ENCODE measurements around the gene SGO2. TPM values are rescaled to one million over a fixed set of nuclear protein-coding genes. Genes with fewer than 3 reads are reported as not detected.

The SGO2 gene
- total RNA-seq, 4 donors from 2014 or later, result 1.8 to 12.5 (median 2.3) TPM

DNA sequence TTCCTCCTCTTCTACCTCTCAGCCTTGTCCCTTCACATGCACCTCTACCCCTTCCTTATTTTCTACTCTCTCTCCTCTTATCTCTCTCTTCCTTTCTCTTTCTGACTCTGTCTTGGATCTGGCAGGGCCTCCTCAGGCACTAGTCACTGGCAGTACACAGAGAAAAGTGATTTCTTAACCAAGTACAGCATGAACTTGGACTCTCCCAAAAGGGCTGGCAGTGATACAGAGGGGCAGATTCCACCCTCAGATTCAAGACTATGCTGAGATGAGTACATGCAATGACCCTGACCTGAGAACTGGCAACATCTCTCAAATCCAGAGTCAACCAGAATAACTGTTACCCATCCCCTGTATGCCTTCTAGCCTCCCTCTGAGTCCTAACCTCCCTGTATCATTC, 64.1 kb downstream of the SGO2 start:
- Histone ChIP-seq H3K4me3 (no peak overlapping the region), H3K27me3 (no peaks in the 10 kb centered on the region), H3K4me1 (peaks cover 0 to 4% of the 10 kb centered on the region in 2 donors), H3K36me3 (no peaks in the 10 kb centered on the region), H3K9me3 (no peaks in the 10 kb centered on the region), H3K27ac (no peak overlapping the region)
- intact Hi-C loops (cut with DNase I; ENCODE audit: low total_unique reads), result no loop called here
- DNase-seq, result peak; percentile 43 to 51
- TF ChIP-seq POLR2A (IDR thresholded peaks at IDR 0.05), result no peak
- TF ChIP-seq, protein P1, sequence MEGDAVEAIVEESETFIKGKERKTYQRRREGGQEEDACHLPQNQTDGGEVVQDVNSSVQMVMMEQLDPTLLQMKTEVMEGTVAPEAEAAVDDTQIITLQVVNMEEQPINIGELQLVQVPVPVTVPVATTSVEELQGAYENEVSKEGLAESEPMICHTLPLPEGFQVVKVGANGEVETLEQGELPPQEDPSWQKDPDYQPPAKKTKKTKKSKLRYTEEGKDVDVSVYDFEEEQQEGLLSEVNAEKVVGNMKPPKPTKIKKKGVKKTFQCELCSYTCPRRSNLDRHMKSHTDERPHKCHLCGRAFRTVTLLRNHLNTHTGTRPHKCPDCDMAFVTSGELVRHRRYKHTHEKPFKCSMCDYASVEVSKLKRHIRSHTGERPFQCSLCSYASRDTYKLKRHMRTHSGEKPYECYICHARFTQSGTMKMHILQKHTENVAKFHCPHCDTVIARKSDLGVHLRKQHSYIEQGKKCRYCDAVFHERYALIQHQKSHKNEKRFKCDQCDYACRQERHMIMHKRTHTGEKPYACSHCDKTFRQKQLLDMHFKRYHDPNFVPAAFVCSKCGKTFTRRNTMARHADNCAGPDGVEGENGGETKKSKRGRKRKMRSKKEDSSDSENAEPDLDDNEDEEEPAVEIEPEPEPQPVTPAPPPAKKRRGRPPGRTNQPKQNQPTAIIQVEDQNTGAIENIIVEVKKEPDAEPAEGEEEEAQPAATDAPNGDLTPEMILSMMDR (IDR thresholded peaks at IDR 0.05), result no peak

DNA sequence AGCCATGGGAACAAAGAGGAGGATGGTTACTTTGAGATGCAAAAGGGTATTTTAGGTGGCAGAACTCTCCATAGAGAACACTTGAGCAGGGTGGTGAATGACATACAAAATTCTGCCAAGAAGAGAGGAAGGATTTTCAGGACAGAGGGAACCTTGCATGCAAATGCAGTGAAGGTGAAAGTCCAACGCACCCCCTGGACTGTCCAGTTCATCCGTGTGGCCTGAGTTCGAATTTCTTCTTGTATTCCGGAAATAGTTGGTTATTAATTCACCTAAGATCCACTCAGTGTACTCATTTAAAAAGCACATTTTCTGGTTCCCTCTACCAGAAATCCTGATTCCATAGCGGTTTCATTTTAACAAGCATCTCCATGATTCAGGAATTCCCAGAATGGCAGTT, 65.3 kb downstream of the SGO2 start:
- intact Hi-C loops (cut with DNase I; ENCODE audit: low total_unique reads), result no loop called here
- Histone ChIP-seq H3K4me1 (no peaks in the 10 kb centered on the region), H3K4me3 (no peak overlapping the region), H3K27me3 (no peaks in the 10 kb centered on the region), H3K9me3 (no peaks in the 10 kb centered on the region), H3K27ac (no peak overlapping the region), H3K36me3 (no peaks in the 10 kb centered on the region)
- TF ChIP-seq, protein P1 (IDR thresholded peaks at IDR 0.05), result no peak
- TF ChIP-seq POLR2A (IDR thresholded peaks at IDR 0.05), result no peak
- DNase-seq, result no peak

DNA sequence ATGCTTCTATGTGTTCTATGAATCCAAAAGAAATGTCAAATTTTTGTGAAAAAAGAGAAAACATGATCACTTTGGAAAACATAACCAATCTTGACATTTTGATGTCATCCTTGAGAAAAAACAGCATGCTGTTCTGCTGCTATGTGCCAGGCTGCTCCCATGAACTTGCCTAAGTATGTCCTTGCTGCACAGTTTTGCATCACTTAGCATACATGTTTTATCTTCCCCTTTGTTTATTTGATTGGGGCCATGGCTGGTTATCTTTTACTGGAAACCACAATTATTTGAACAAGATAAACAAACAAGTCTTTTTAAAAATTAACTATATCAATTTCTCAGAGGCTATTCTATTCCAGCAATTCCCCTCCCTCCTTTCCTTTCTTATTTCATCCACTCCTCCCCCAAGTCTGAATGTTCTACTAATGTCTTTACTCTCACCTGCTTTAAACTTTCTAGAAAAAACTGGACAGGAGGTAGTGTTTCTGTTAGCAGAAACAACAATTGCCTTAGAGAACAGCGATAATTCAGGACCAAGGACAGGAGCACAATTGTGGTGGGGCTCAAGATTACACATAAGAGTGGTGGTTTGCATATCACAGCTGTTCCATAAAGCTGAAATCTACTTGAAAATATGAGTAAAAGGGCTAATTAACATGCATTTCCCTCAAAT, 66.5 kb downstream of the SGO2 start:
- intact Hi-C loops (cut with DNase I; ENCODE audit: low total_unique reads), result no loop called here
- Histone ChIP-seq H3K27ac (no peak overlapping the region), H3K27me3 (no peaks in the 10 kb centered on the region), H3K9me3 (no peaks in the 10 kb centered on the region), H3K4me3 (no peak overlapping the region), H3K36me3 (no peaks in the 10 kb centered on the region), H3K4me1 (no peaks in the 10 kb centered on the region)
- DNase-seq, result no peak
- TF ChIP-seq, protein P1 (IDR thresholded peaks at IDR 0.05), result no peak
- TF ChIP-seq POLR2A (IDR thresholded peaks at IDR 0.05), result no peak

DNA sequence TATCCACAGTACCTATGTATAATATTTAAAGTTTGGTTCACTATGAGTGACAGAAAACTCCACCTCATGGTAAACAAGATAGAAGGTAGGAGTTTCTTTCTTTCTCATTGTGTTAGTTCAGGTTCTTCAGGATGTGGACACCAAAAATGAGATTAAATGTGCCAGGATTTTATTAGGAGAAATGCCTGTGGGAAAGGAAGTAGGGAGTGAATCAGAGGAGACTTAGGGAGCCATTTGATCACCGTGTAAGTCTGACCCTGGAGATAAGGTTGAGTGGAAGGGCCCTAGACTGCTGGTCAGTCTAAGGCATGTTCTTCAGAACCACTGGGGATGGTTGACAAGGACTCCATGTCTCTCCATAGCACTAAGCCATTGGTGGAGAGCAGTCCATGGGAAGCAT, 67.9 kb downstream of the SGO2 start:
- intact Hi-C loops (cut with DNase I; ENCODE audit: low total_unique reads), result no loop called here
- H3K4me1 ChIP-seq, result no peaks in the 10 kb centered on the region
- no peaks in the 10 kb centered on the region for H3K36me3 ChIP-seq
- H3K27ac ChIP-seq, result no peak overlapping the region
- no peak overlapping the region for H3K4me3 ChIP-seq
- no peak for DNase-seq
- TF ChIP-seq POLR2A (IDR thresholded peaks at IDR 0.05), result no peak
- TF ChIP-seq, protein P1 (IDR thresholded peaks at IDR 0.05), result no peak
- H3K9me3 ChIP-seq, result no peaks in the 10 kb centered on the region
- H3K27me3 ChIP-seq, result no peaks in the 10 kb centered on the region

DNA sequence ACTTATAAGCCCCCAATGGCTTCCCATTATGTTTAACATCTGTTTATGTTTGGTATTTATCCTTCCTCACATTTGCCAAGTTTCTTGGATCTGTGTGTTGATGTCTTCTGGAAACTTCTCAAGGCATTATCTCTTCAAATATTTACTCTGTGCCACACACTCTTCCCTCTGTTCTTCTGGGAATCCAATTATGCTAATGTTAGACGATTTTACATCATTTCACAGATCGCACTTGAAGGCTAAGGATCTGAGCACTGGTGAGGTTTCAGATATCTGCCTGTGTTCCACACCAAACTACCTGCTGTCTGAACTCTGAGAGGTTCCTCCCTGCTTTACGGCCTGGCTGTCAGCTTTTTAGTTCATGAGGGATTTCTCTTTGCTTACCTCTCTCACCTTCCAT, 69.9 kb downstream of the SGO2 start:
- TF ChIP-seq, protein P1 (IDR thresholded peaks at IDR 0.05), result no peak
- no peak for TF ChIP-seq POLR2A (IDR thresholded peaks at IDR 0.05)
- Histone ChIP-seq H3K27ac (no peak overlapping the region), H3K36me3 (no peaks in the 10 kb centered on the region), H3K9me3 (no peaks in the 10 kb centered on the region), H3K4me3 (no peak overlapping the region), H3K27me3 (no peaks in the 10 kb centered on the region), H3K4me1 (no peaks in the 10 kb centered on the region)
- DNase-seq, result no peak
- intact Hi-C loops (cut with DNase I; ENCODE audit: low total_unique reads), result no loop called here
